ENCODE measurements around the gene UBE3D. TPM values are rescaled to one million over a fixed set of nuclear protein-coding genes. Genes with fewer than 3 reads are reported as not detected.
"Not testable (repeated sequence)": the region's sequence is repeated elsewhere in the genome, so short reads cannot be mapped to it uniquely, and the experiment has no call there.

The UBE3D gene
- total RNA-seq, 4 donors from 2014 or later, result 6.1 to 30.3 (median 14.4) TPM

GRCh38 chr6:82951389-82951788, 114.3 kb downstream of the UBE3D start:
- Histone ChIP-seq H3K4me3 (no peak overlapping the region), H3K27ac (no peak overlapping the region), H3K9me3 (no peaks in the 10 kb centered on the region), H3K4me1 (no peaks in the 10 kb centered on the region), H3K27me3 (no peaks in the 10 kb centered on the region), H3K36me3 (no peaks in the 10 kb centered on the region)
- DNase-seq, result no peak
- in situ Hi-C loops (cut with MboI; ENCODE audit: low pct_ligation_motif_present in 1 of 4, low pct_unique_long_range_greater_than_20kb in 1 of 4, low sequenced_read_pairs in 3 of 4) (no loop called here), intact Hi-C loops (cut with DNase I; ENCODE audit: low total_unique reads) (no loop called here)
- no peak for TF ChIP-seq EP300 (IDR thresholded peaks at IDR 0.05; ENCODE audit: low read depth)
- TF ChIP-seq POLR2A (IDR thresholded peaks at IDR 0.05), result no peak
- no peak for TF ChIP-seq CTCF (IDR thresholded peaks at IDR 0.05)
- TF ChIP-seq POLR2AphosphoS5 (IDR thresholded peaks at IDR 0.05), result no peak
- 83% methylated on average over 1 of the region's 1 CpG; no CpG with 5 or more reads in 1 of the 2 donors for WGBS, 2 donors (ENCODE audit: low coverage in 1 of 2)

- H3K4me1 ChIP-seq; DNase-seq; H3K27ac ChIP-seq; H3K4me3 ChIP-seq; in situ Hi-C loops (cut with MboI; ENCODE audit: low pct_ligation_motif_present in 1 of 4, low pct_unique_long_range_greater_than_20kb in 1 of 4, low sequenced_read_pairs in 3 of 4); H3K27me3 ChIP-seq; intact Hi-C loops (cut with DNase I; ENCODE audit: low total_unique reads): not testable (repeated sequence)
- 96% methylated on average over 3 of the region's 3 CpGs; no CpG with 5 or more reads in 1 of the 2 donors for WGBS, 2 donors (ENCODE audit: low coverage in 1 of 2)
- H3K36me3 ChIP-seq, result peaks cover 0 to 17% (median 0%) of the 10 kb centered on the region in 4 donors
- peaks cover 12% of the 10 kb centered on the region in 2 donors for H3K9me3 ChIP-seq
Observed at GRCh38 chr6:82930915-82931314, 134.7 kb downstream of the UBE3D start.

GRCh38 chr6:82924799-82925535, 140.7 kb downstream of the UBE3D start:
- Histone ChIP-seq H3K36me3 (no peaks in the 10 kb centered on the region), H3K4me1 (no peaks in the 10 kb centered on the region), H3K9me3 (no peaks in the 10 kb centered on the region), H3K4me3 (no peak overlapping the region), H3K27ac (no peak overlapping the region), H3K27me3 (no peaks in the 10 kb centered on the region)
- TF ChIP-seq EP300 (IDR thresholded peaks at IDR 0.05; ENCODE audit: low read depth), result no peak
- TF ChIP-seq POLR2AphosphoS5 (IDR thresholded peaks at IDR 0.05), result no peak
- TF ChIP-seq CTCF (IDR thresholded peaks at IDR 0.05), result no peak
- no peak for TF ChIP-seq POLR2A (IDR thresholded peaks at IDR 0.05)
- in situ Hi-C loops (cut with MboI; ENCODE audit: low pct_ligation_motif_present in 1 of 4, low pct_unique_long_range_greater_than_20kb in 1 of 4, low sequenced_read_pairs in 3 of 4) (no loop called here), intact Hi-C loops (cut with DNase I; ENCODE audit: low total_unique reads) (no loop called here)
- 83 to 91% methylated on average over 1 to 3 of the region's 3 CpGs for WGBS, 2 donors (ENCODE audit: low coverage in 1 of 2)
- no peak for DNase-seq

- in situ Hi-C loops (cut with MboI; ENCODE audit: low pct_ligation_motif_present in 1 of 4, low pct_unique_long_range_greater_than_20kb in 1 of 4, low sequenced_read_pairs in 3 of 4), result no loop called here
- WGBS, 2 donors (ENCODE audit: low coverage in 1 of 2), result 80 to 94% methylated on average over 1 of the region's 1 CpG
- Histone ChIP-seq H3K36me3 (no peaks in the 10 kb centered on the region), H3K27me3 (no peaks in the 10 kb centered on the region), H3K27ac (no peak overlapping the region), H3K4me3 (no peak overlapping the region), H3K4me1 (no peaks in the 10 kb centered on the region), H3K9me3 (peaks cover 0 to 8% of the 10 kb centered on the region in 2 donors)
- intact Hi-C loops (cut with DNase I; ENCODE audit: low total_unique reads), result no loop called here
- TF ChIP-seq POLR2A (IDR thresholded peaks at IDR 0.05) (no peak), POLR2AphosphoS5 (IDR thresholded peaks at IDR 0.05) (no peak), CTCF (IDR thresholded peaks at IDR 0.05) (no peak), EP300 (IDR thresholded peaks at IDR 0.05; ENCODE audit: low read depth) (no peak)
- DNase-seq, result no peak
Observed at GRCh38 chr6:82921258-82921657, 144.4 kb downstream of the UBE3D start.

All from transverse colon (tissue), 4 donors.